Fibroblast of skin of abdomen (primary cell): ENCODE results near the gene EPHB2.
"Not testable (repeated sequence)": the region's sequence is repeated elsewhere in the genome, so short reads cannot be mapped to it uniquely, and the experiment has no call there.

Experiments
- DNase-seq: peaks from one replicate; pipeline ENCODE4 v3.0.0-alpha.2; 2013

The EPHB2 gene

GRCh38 chr1:22822371-22822770, 111.7 kb downstream of the EPHB2 start:
- no peak for DNase-seq

- DNase-seq = no peak
Observed at GRCh38 chr1:22824466-22824865, 113.8 kb downstream of the EPHB2 start.

- no peak for DNase-seq
Observed at GRCh38 chr1:22824975-22825374, 114.3 kb downstream of the EPHB2 start.

GRCh38 chr1:22825486-22826189, 115.0 kb downstream of the EPHB2 start:
- peak; percentile 23 for DNase-seq

GRCh38 chr1:22826604-22827580, 116.3 kb downstream of the EPHB2 start:
- peak; percentile 21 for DNase-seq

GRCh38 chr1:22827666-22828483, 117.2 kb downstream of the EPHB2 start:
- no peak for DNase-seq

- DNase-seq = no peak
Observed at GRCh38 chr1:22828484-22829308, 118.1 kb downstream of the EPHB2 start.

GRCh38 chr1:22829309-22829989, 118.8 kb downstream of the EPHB2 start:
- no peak for DNase-seq

GRCh38 chr1:22830041-22830566, 119.5 kb downstream of the EPHB2 start:
- no peak for DNase-seq

- DNase-seq = no peak
Observed at GRCh38 chr1:22830757-22831340, 120.2 kb downstream of the EPHB2 start.

GRCh38 chr1:22831729-22832413, 121.2 kb downstream of the EPHB2 start:
- peak; percentile 79 for DNase-seq

- DNase-seq = peak; percentile 49
Observed at GRCh38 chr1:22832414-22832786, 121.8 kb downstream of the EPHB2 start.

- no peak for DNase-seq
Observed at GRCh38 chr1:22833699-22834098, 123.1 kb downstream of the EPHB2 start.

GRCh38 chr1:22834420-22834819, 123.8 kb downstream of the EPHB2 start:
- not testable (repeated sequence) for DNase-seq

GRCh38 chr1:22835636-22836319, 125.1 kb downstream of the EPHB2 start:
- peak; percentile 80 for DNase-seq

GRCh38 chr1:22836850-22837249, 126.2 kb downstream of the EPHB2 start:
- DNase-seq = no peak

- DNase-seq = no peak
Observed at GRCh38 chr1:22837332-22837731, 126.7 kb downstream of the EPHB2 start.

GRCh38 chr1:22838965-22839364, 128.3 kb downstream of the EPHB2 start:
- DNase-seq = no peak

GRCh38 chr1:22839806-22840205, 129.2 kb downstream of the EPHB2 start:
- DNase-seq = no peak
